GM10847 (cell line): ENCODE results near the gene FHIT.

Experiments
- POLR2A ChIP-seq: IDR thresholded peaks from 2 replicates; pipeline ENCODE4 v1.6.1; 2011; ENCODE audit not compliant: insufficient read length; ENCODE audit errors: extremely low read depth

Gene FHIT

GRCh38 chr3:61154457-61155198 is 96.6 kb downstream of the FHIT start:
- no peak for TF ChIP-seq POLR2A

DNA sequence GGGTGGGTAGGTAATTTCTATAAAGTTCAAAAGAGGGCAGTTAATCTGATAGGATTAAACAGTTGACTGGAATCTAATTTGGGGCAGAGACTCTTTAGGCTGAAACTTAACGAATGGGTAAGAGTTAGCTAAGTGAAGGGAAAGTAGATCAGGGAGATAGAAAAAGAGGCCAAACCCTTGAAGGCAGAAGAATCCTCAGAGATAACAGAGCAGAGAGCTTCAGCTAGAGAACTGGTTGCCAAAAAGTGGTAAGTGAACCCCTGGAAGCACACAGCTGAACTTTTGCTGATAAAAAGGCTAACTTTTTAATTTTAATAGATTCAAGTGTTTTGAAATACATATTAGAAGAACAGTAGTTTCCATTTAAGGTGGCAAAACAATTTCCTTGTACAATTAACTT is 99.2 kb downstream of the FHIT start:
- TF ChIP-seq POLR2A: no peak

- TF ChIP-seq POLR2A: no peak
Measured at GRCh38 chr3:61149236-61149635, 102.0 kb downstream of the FHIT start.

GRCh38 chr3:61146010-61146890 is 105.0 kb downstream of the FHIT start:
- TF ChIP-seq POLR2A: no peak

DNA sequence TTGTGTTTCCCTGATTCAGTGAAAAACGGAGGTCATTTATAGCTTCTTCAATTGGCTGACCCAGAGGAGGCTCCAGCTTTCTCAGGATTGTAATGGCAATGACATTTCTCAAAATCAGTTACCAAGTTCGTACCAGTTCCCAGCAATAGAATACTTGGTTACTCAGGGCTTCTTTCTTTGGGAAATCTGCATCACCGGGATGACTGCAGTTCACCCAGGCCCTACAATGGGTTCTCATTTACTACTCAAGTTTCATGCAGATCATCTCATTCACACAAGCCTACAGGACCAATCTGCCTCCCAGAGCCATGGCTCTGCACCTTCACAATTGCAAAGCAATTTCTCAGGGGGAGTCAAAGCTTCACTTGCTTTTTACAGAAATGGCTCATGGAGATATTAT is 109.6 kb downstream of the FHIT start:
- no peak for TF ChIP-seq POLR2A

GRCh38 chr3:61141227-61141626 is 110.0 kb downstream of the FHIT start:
- no peak for TF ChIP-seq POLR2A

DNA sequence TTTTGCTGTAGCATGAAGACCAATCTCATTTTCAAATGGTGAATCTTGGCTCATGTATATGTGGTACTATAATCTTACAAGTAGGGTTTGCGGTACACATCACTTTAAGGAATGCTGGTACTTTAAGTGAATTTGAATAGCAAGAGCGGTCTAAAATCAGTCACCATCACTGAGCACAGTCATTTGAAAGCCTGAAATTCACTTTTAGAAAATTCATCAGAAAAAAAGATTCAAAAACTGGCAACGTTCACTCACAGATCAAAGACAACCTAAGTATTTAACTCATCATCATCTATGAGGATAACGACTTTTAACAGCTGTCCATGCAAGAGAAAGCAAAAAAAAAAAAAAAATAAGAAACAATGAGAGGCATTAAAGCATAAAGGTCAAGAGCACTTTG is 111.6 kb downstream of the FHIT start:
- TF ChIP-seq POLR2A: no peak

- TF ChIP-seq POLR2A: no peak
Measured at GRCh38 chr3:61138401-61138800, 112.9 kb downstream of the FHIT start.

GRCh38 chr3:61136191-61136590 is 115.1 kb downstream of the FHIT start:
- no peak for TF ChIP-seq POLR2A

- no peak for TF ChIP-seq POLR2A
Measured at GRCh38 chr3:61134532-61134931, 116.7 kb downstream of the FHIT start.

DNA sequence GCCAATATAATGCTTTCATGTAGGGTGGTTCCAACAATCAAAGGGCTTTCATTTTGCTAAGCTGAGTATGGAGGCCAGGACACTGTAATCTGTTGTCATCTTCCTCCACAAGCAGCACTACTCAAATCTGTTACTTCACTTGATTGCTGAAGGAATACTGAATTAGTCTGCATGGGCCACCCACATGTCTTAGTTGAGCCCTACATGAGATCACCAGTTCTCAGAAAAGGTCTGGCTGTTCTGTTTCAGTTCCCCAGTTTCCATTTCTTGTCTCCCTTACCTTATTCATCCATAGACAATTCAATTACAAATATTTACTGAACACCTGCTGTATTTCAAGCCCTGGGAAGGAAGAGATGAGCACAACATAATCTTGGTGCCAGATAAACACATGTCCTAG is 119.2 kb downstream of the FHIT start:
- TF ChIP-seq POLR2A: no peak

DNA sequence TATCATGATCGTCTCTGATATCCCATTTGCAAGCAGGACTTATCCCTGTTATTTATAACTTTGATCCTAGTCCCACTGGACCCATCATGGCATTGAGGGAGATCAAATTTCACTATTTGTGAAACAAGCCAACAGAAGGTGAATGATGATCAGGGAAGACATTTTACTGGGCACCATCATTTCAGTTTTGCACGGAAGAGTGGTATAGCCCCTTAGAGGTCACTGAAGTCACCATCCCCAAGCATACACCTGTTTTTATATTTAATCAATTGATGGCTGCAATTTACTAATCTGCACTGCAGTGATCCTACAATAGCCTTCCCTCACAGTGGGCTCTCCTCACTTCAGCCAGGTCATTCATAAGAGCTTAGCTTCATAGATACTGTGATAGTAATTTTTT is 132.4 kb downstream of the FHIT start:
- no peak for TF ChIP-seq POLR2A

DNA sequence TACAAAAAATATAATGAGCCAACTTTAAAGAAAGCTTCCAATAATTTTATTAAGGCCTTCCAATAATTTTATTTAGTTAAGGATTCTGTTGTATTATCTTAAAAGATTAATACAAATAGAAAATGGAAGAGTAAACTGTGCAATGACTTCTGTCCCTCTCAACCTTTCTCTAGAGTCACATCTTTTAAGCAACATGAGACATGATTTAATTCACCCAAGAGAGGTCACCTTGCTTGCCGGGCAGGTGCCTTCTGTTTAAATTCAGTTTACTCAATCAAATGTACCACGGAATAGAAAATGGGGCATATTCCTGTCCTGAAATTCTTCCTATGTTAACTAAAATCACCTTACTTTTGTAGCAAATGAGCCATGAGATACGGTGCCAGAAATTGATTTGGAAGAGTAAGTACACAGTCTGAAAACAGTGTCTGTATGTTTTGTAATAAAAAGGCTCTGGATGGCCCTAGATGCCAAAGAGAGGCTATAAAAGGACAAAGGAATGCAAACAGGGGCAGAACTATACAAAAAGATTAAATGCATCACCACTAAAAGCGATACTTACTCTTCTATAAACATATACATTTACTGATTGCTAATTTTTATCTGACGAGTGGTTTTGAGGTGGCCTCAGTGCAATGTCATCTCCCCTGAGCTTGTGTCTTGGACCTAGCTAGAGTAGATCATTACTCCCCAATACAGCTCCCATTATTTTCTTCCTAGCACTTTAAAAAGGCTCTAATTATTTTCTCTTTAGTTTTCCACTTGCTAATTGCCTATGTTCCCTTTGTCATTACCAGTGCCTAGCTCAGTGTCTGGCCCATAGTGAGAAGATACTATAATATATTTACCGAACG is 134.0 kb downstream of the FHIT start:
- no peak for TF ChIP-seq POLR2A

DNA sequence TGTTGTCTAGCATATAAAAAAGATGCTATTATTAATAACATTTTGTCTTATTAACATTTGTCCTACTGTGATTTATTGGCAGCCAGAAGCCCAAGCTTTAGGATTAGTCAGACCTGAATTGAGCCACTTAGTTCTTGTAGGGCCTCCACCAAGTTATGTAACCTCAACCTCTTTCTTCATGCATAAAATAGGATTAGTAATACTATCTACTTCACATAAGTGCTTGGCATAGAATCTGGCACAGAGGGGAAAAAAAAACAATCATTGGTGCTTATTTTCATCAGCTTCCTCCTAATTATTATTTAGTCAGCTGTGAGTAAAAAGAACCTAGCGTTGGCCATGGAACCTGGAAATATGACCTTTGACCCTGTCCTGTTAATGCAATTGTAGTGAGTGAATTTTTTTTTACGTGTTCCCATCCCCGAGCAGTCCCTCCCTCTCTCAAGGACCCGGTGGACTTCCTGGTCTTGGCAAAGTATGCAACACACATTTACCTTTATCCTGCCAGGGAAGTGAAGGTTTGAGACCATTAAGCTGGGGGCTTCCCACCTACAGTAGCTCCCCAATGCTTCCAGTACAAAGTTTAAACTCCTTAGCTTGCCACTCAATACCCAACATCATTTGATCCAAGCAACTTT is 136.8 kb downstream of the FHIT start:
- TF ChIP-seq POLR2A: no peak

DNA sequence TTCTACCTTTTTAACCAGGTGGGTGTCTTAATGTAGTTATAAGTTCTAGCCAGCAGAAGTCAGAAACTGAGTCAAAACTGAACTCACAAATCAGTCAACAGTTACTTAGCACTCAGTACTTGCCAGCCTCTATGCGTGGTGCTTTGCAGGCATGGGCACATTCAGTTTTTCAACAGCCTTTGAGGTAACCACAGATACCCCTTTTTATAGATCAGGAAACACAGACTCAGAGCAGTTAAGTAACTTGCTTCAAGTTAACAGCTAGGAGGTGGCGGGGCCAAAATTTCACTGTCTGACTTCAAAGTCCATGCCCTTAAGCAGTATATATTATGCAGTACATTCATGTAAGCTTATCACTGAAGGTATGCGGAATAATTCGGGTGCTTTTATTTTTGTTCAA is 139.4 kb downstream of the FHIT start:
- TF ChIP-seq POLR2A: no peak

GRCh38 chr3:61110576-61110975 is 140.7 kb downstream of the FHIT start:
- no peak for TF ChIP-seq POLR2A
